Measurements from ENCODE around the gene CERK.

- TF ChIP-seq EZH2 (IDR thresholded peaks at IDR 0.05): no peak
- TF ChIP-seq FOXP2 (optimal IDR thresholded peaks at IDR 0.05; ENCODE audit: control extremely low read depth, extremely low read length, insufficient read depth): no peak
Observed at GRCh38 chr22:46750863-46751443, 12.9 kb upstream of the CERK start.

All from SK-N-MC (cell line).